Mucosa of stomach (tissue), 1 donor: Measurements from ENCODE around the gene CYTH3.

Experiments
- H3K27me3 ChIP-seq: one replicate; pipeline ENCODE4 v1.7.0; 2013; ENCODE audit warnings: mild to moderate bottlenecking, low read length; ENCODE audit not compliant: control insufficient read depth, insufficient read depth
- H3K36me3 ChIP-seq: one replicate; pipeline ENCODE4 v1.7.0; 2013; ENCODE audit warnings: low read length; ENCODE audit not compliant: control insufficient read depth, insufficient read depth
- H3K4me1 ChIP-seq: one replicate; pipeline ENCODE4 v1.7.0; 2013; ENCODE audit warnings: mild to moderate bottlenecking, low read length; ENCODE audit not compliant: control insufficient read depth, insufficient read depth
- H3K4me3 ChIP-seq: one replicate; pipeline ENCODE4 v1.7.0; 2013; ENCODE audit warnings: low read length
- H3K9ac ChIP-seq: one replicate; pipeline ENCODE4 v1.7.0; 2013; ENCODE audit warnings: mild to moderate bottlenecking, low read length, moderate library complexity
- H3K9me3 ChIP-seq: one replicate; pipeline ENCODE4 v1.7.0; 2013; ENCODE audit warnings: mild to moderate bottlenecking, low read length, moderate library complexity; ENCODE audit not compliant: control insufficient read depth
- donor health status: Pancreatic carcinoma.

The CYTH3 gene

GRCh38 chr7:6147627-6148026 is 124.8 kb downstream of the CYTH3 start:
- no peaks in the 10 kb centered on the region for H3K27me3 ChIP-seq
- no peak overlapping the region for H3K9ac ChIP-seq
- no peaks in the 10 kb centered on the region for H3K4me1 ChIP-seq
- peaks cover 14% of the 10 kb centered on the region for H3K36me3 ChIP-seq
- no peaks in the 10 kb centered on the region for H3K9me3 ChIP-seq
- no peak overlapping the region for H3K4me3 ChIP-seq

GRCh38 chr7:6146666-6147065 is 125.8 kb downstream of the CYTH3 start:
- Histone ChIP-seq H3K9ac (no peak overlapping the region), H3K9me3 (no peaks in the 10 kb centered on the region), H3K27me3 (no peaks in the 10 kb centered on the region), H3K4me3 (no peak overlapping the region), H3K4me1 (no peaks in the 10 kb centered on the region), H3K36me3 (peaks cover 10% of the 10 kb centered on the region)

- Histone ChIP-seq H3K9ac (no peak overlapping the region), H3K36me3 (peaks cover 5% of the 10 kb centered on the region), H3K27me3 (no peaks in the 10 kb centered on the region), H3K4me1 (no peaks in the 10 kb centered on the region), H3K4me3 (no peak overlapping the region), H3K9me3 (no peaks in the 10 kb centered on the region)
These were observed 128.4 kb downstream of the CYTH3 start for GRCh38 chr7:6143997-6144396.

- H3K9me3 ChIP-seq: no peaks in the 10 kb centered on the region
- no peaks in the 10 kb centered on the region for H3K4me1 ChIP-seq
- peaks cover 5% of the 10 kb centered on the region for H3K36me3 ChIP-seq
- H3K27me3 ChIP-seq: no peaks in the 10 kb centered on the region
- H3K4me3 ChIP-seq: no peak overlapping the region
- H3K9ac ChIP-seq: no peak overlapping the region
These were observed 129.5 kb downstream of the CYTH3 start for GRCh38 chr7:6142871-6143380.

- no peak overlapping the region for H3K4me3 ChIP-seq
- H3K9ac ChIP-seq: no peak overlapping the region
- no peaks in the 10 kb centered on the region for H3K36me3 ChIP-seq
- H3K4me1 ChIP-seq: no peaks in the 10 kb centered on the region
- H3K27me3 ChIP-seq: no peaks in the 10 kb centered on the region
- no peaks in the 10 kb centered on the region for H3K9me3 ChIP-seq
These were observed 133.0 kb downstream of the CYTH3 start for GRCh38 chr7:6139189-6139996.

- no peaks in the 10 kb centered on the region for H3K36me3 ChIP-seq
- H3K9ac ChIP-seq: no peak overlapping the region
- no peaks in the 10 kb centered on the region for H3K9me3 ChIP-seq
- no peaks in the 10 kb centered on the region for H3K27me3 ChIP-seq
- H3K4me3 ChIP-seq: no peak overlapping the region
- H3K4me1 ChIP-seq: no peaks in the 10 kb centered on the region
These were observed 135.9 kb downstream of the CYTH3 start for GRCh38 chr7:6136475-6136874.

GRCh38 chr7:6133249-6133648 is 139.2 kb downstream of the CYTH3 start:
- Histone ChIP-seq H3K27me3 (no peaks in the 10 kb centered on the region), H3K9me3 (no peaks in the 10 kb centered on the region), H3K4me3 (no peak overlapping the region), H3K4me1 (peaks cover 4% of the 10 kb centered on the region), H3K36me3 (no peaks in the 10 kb centered on the region), H3K9ac (no peak overlapping the region)

- peaks cover 4% of the 10 kb centered on the region for H3K4me1 ChIP-seq
- no peaks in the 10 kb centered on the region for H3K9me3 ChIP-seq
- H3K9ac ChIP-seq: no peak overlapping the region
- no peaks in the 10 kb centered on the region for H3K36me3 ChIP-seq
- no peak overlapping the region for H3K4me3 ChIP-seq
- H3K27me3 ChIP-seq: no peaks in the 10 kb centered on the region
These were observed 142.3 kb downstream of the CYTH3 start for GRCh38 chr7:6130007-6130587.

GRCh38 chr7:6128205-6128604 is 144.2 kb downstream of the CYTH3 start:
- peaks cover 4% of the 10 kb centered on the region for H3K4me1 ChIP-seq

GRCh38 chr7:6127110-6127490 is 145.3 kb downstream of the CYTH3 start:
- no peak overlapping the region for H3K9ac ChIP-seq
- no peak overlapping the region for H3K4me3 ChIP-seq
- peaks cover 4% of the 10 kb centered on the region for H3K4me1 ChIP-seq
- no peaks in the 10 kb centered on the region for H3K36me3 ChIP-seq
- H3K27me3 ChIP-seq: no peaks in the 10 kb centered on the region
- H3K9me3 ChIP-seq: no peaks in the 10 kb centered on the region

More at GRCh38 chr7:6128205-6128604, 144.2 kb downstream of the CYTH3 start:
- no peaks in the 10 kb centered on the region for H3K36me3 ChIP-seq
- H3K27me3 ChIP-seq: no peaks in the 10 kb centered on the region
- H3K9me3 ChIP-seq: no peaks in the 10 kb centered on the region
- H3K4me3 ChIP-seq: no peak overlapping the region
- H3K9ac ChIP-seq: no peak overlapping the region

- H3K9ac ChIP-seq: no peak overlapping the region
- no peaks in the 10 kb centered on the region for H3K4me1 ChIP-seq
- no peaks in the 10 kb centered on the region for H3K27me3 ChIP-seq
- H3K9me3 ChIP-seq: no peaks in the 10 kb centered on the region
- no peak overlapping the region for H3K4me3 ChIP-seq
- H3K36me3 ChIP-seq: no peaks in the 10 kb centered on the region
These were observed 148.6 kb downstream of the CYTH3 start for GRCh38 chr7:6123843-6124242.

- Histone ChIP-seq H3K4me3 (no peak overlapping the region), H3K9me3 (no peaks in the 10 kb centered on the region), H3K4me1 (no peaks in the 10 kb centered on the region), H3K36me3 (no peaks in the 10 kb centered on the region), H3K27me3 (no peaks in the 10 kb centered on the region), H3K9ac (no peak overlapping the region)
These were observed 151.3 kb downstream of the CYTH3 start for GRCh38 chr7:6121141-6121540.
